Astrocyte (in vitro differentiated cells and primary cell): Measurements from ENCODE around the gene ACSL1. TPM values are rescaled to one million over a fixed set of nuclear protein-coding genes. Genes with fewer than 3 reads are reported as not detected.

Experiments used
- DNase-seq: peaks from one replicate; pipeline ENCODE4 v3.0.0-alpha.2; 2010; ENCODE audit warnings: low read depth
- FAIRE-seq: peaks from 2 replicates; lab custom pipeline; 2011; peaks lifted over from hg19 to GRCh38; lab: Jason Lieb, UNC
- H2AFZ ChIP-seq: 2 replicates; pipeline ENCODE4 v1.6.0; 2012; ENCODE audit warnings: low read depth, low read length, inconsistent platforms
- H3K27ac ChIP-seq: 2 replicates; pipeline ENCODE4 v1.5.1; 2011; ENCODE audit warnings: low read depth, low read length, inconsistent platforms
- H3K27me3 ChIP-seq: 2 replicates; pipeline ENCODE4 v1.6.0; 2011; ENCODE audit warnings: low read length, inconsistent platforms; ENCODE audit not compliant: insufficient read depth
- H3K36me3 ChIP-seq: 2 replicates; pipeline ENCODE4 v1.5.1; 2011; ENCODE audit warnings: low read length, inconsistent platforms; ENCODE audit not compliant: insufficient read depth
- H3K4me1 ChIP-seq: 2 replicates; pipeline ENCODE4 v1.5.1; 2011; ENCODE audit warnings: low read length, inconsistent platforms; ENCODE audit not compliant: insufficient read depth
- H3K4me2 ChIP-seq: 2 replicates; pipeline ENCODE4 v1.6.0; 2012; ENCODE audit warnings: low read length, inconsistent platforms
- H3K4me3 ChIP-seq: 2 replicates; pipeline ENCODE4 v1.5.1; 2011; ENCODE audit warnings: low read depth, mild to moderate bottlenecking, low read length, inconsistent platforms; ENCODE audit not compliant: insufficient read depth
- H3K79me2 ChIP-seq: 2 replicates; pipeline ENCODE4 v1.6.0; 2012; ENCODE audit warnings: mild to moderate bottlenecking, low read length, inconsistent platforms; ENCODE audit not compliant: insufficient read depth
- H3K9ac ChIP-seq: 2 replicates; pipeline ENCODE4 v1.6.0; 2012; ENCODE audit warnings: mild to moderate bottlenecking, low read length, inconsistent platforms
- H3K9me3 ChIP-seq: 2 replicates; pipeline ENCODE4 v1.5.1; 2012; ENCODE audit warnings: low read depth, mild to moderate bottlenecking, low read length, inconsistent platforms; ENCODE audit not compliant: insufficient read depth
- H4K20me1 ChIP-seq: 2 replicates; pipeline ENCODE4 v1.6.0; 2012; ENCODE audit warnings: low read length, inconsistent platforms; ENCODE audit not compliant: insufficient read depth
- H3K27ac Mint-ChIP-seq: one replicate; pipeline ENCODE4 v1.8.0; 2021; ENCODE audit warnings: mild to moderate bottlenecking, mixed read lengths; ENCODE audit not compliant: unreplicated experiment
- H3K27me3 Mint-ChIP-seq: one replicate; pipeline ENCODE4 v1.8.0; 2021; ENCODE audit warnings: low read depth, mixed read lengths; ENCODE audit not compliant: unreplicated experiment
- H3K36me3 Mint-ChIP-seq: one replicate; pipeline ENCODE4 v1.8.0; 2021; ENCODE audit warnings: low read depth, mixed read lengths; ENCODE audit not compliant: unreplicated experiment
- H3K4me1 Mint-ChIP-seq: one replicate; pipeline ENCODE4 v1.8.0; 2021; ENCODE audit warnings: low read depth, mixed read lengths; ENCODE audit not compliant: unreplicated experiment
- H3K4me3 Mint-ChIP-seq: one replicate; pipeline ENCODE4 v1.8.0; 2021; ENCODE audit warnings: mild to moderate bottlenecking, moderate library complexity, mixed read lengths; ENCODE audit not compliant: unreplicated experiment
- H3K9me3 Mint-ChIP-seq: one replicate; pipeline ENCODE4 v1.8.0; 2021; ENCODE audit warnings: mild to moderate bottlenecking, mixed read lengths; ENCODE audit not compliant: unreplicated experiment
- EZH2 ChIP-seq: IDR thresholded peaks from 2 replicates; pipeline ENCODE4 v1.6.1; 2012; ENCODE audit warnings: mild to moderate bottlenecking, low read length, inconsistent platforms; ENCODE audit not compliant: insufficient read depth
- total RNA-seq: library from RNA; stranded (reverse); gene quantifications from 2 replicates; pipeline ENCODE4 v1.2.1, GENCODE V29; 2021
- TF ChIP-seq, protein P1 (sequence below): IDR thresholded peaks from 2 replicates; pipeline ENCODE4 v1.5.1; 2011; ENCODE audit warnings: low read depth, mild to moderate bottlenecking, inconsistent platforms, low read length, moderate library complexity; ENCODE audit not compliant: insufficient read depth

The ACSL1 gene
- total RNA-seq, 1 donor from 2014 or later, result 7.0 TPM

DNA sequence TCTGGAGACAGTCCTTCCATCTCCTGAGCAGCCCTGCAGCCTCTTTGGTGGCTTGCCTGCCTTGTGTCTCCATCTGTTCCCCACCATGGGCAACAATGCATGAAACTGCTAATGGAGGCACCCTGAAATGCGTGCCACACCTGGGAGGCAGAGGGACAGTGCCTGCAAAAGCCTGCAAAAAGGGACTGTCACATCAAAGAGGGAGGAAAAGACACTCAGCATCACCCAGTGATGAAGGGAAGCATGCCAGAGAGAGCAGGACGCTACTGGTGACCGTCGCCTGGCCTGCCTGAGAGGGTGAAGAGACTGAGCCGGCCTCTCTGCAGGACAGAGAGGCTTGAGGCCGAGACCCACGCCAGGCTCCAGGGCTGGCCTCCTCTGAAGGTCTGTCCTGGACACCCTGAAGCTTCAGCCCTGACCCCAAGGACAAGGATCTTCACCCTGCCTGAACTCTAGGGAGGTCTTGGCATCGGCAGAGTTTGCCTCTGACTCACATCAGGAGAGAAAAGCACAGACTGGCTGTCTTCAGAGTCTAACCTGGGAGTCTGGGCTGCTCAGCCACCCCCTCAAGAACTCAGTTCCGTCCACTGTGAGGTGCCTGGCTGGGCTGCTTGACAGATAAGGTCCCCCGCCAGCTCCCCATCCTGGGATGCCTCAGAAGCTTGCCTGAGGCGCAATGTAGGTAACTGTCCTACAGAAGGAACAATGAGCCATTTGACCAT, 8.1 kb downstream of the ACSL1 start:
- peaks cover 28% of the 10 kb centered on the region for H3K4me1 Mint-ChIP-seq
- H3K36me3 ChIP-seq, result no peaks in the 10 kb centered on the region
- peaks cover 53% of the 10 kb centered on the region for H3K27me3 Mint-ChIP-seq
- H3K79me2 ChIP-seq, result peaks cover 9% of the 10 kb centered on the region
- H3K4me3 Mint-ChIP-seq, result no peak overlapping the region
- H3K4me2 ChIP-seq, result no peak overlapping the region
- H3K27ac ChIP-seq, result no peak overlapping the region
- no peaks in the 10 kb centered on the region for H3K27me3 ChIP-seq
- H3K4me1 ChIP-seq, result peaks cover 15% of the 10 kb centered on the region
- H2AFZ ChIP-seq, result no peak overlapping the region
- no peaks in the 10 kb centered on the region for H3K36me3 Mint-ChIP-seq
- no peak overlapping the region for H3K4me3 ChIP-seq
- no peaks in the 10 kb centered on the region for H3K9me3 ChIP-seq
- DNase-seq (no peak), FAIRE-seq (no peak)
- H3K27ac Mint-ChIP-seq, result no peak overlapping the region
- H4K20me1 ChIP-seq, result peaks cover 50% of the 10 kb centered on the region
- H3K9me3 Mint-ChIP-seq, result no peaks in the 10 kb centered on the region
- TF ChIP-seq EZH2, result no peak
- TF ChIP-seq, protein P1, sequence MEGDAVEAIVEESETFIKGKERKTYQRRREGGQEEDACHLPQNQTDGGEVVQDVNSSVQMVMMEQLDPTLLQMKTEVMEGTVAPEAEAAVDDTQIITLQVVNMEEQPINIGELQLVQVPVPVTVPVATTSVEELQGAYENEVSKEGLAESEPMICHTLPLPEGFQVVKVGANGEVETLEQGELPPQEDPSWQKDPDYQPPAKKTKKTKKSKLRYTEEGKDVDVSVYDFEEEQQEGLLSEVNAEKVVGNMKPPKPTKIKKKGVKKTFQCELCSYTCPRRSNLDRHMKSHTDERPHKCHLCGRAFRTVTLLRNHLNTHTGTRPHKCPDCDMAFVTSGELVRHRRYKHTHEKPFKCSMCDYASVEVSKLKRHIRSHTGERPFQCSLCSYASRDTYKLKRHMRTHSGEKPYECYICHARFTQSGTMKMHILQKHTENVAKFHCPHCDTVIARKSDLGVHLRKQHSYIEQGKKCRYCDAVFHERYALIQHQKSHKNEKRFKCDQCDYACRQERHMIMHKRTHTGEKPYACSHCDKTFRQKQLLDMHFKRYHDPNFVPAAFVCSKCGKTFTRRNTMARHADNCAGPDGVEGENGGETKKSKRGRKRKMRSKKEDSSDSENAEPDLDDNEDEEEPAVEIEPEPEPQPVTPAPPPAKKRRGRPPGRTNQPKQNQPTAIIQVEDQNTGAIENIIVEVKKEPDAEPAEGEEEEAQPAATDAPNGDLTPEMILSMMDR, result no peak
- no peak overlapping the region for H3K9ac ChIP-seq

DNA sequence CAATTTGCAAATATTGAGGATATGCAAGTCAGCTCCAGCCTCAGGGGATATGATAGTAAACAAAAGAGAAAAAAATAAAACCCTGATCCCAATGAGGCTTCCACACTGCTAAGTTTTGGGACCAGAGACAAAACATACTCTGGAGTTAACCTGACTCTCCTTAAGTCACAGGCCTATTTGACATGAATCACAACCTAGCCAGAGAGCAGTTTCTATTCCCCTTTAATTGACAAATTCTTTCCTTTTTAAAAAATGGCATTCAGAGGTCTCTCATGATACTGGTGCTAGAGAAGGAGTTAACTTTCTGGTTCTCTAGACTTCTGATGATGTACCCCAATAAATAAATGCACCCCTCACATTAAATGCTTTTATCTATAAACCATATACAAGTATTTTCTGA, 8.8 kb downstream of the ACSL1 start:
- H2AFZ ChIP-seq, result no peak overlapping the region
- TF ChIP-seq, protein P1, result no peak
- TF ChIP-seq EZH2, result no peak
- no peaks in the 10 kb centered on the region for H3K9me3 Mint-ChIP-seq
- no peak for FAIRE-seq
- H3K4me3 Mint-ChIP-seq, result no peak overlapping the region
- H3K27ac ChIP-seq, result no peak overlapping the region
- peaks cover 45% of the 10 kb centered on the region for H4K20me1 ChIP-seq
- H3K4me1 Mint-ChIP-seq, result peaks cover 35% of the 10 kb centered on the region
- H3K4me3 ChIP-seq, result no peak overlapping the region
- H3K9ac ChIP-seq, result no peak overlapping the region
- H3K9me3 ChIP-seq, result no peaks in the 10 kb centered on the region
- no peaks in the 10 kb centered on the region for H3K36me3 ChIP-seq
- H3K27me3 ChIP-seq, result no peaks in the 10 kb centered on the region
- H3K27me3 Mint-ChIP-seq, result peaks cover 51% of the 10 kb centered on the region
- no peaks in the 10 kb centered on the region for H3K36me3 Mint-ChIP-seq
- peaks cover 16% of the 10 kb centered on the region for H3K4me1 ChIP-seq
- no peak overlapping the region for H3K27ac Mint-ChIP-seq
- peaks cover 5% of the 10 kb centered on the region for H3K79me2 ChIP-seq
- no peak for DNase-seq
- no peak overlapping the region for H3K4me2 ChIP-seq
